SK-N-SH (cell line): Measurements from ENCODE around the gene MACIR.

Experiments
- FOXM1 ChIP-seq: IDR thresholded peaks from 2 replicates; pipeline ENCODE4 v1.4.0; 2012; ENCODE audit warnings: low read depth, mild to moderate bottlenecking
- GABPA ChIP-seq: IDR thresholded peaks from 2 replicates; pipeline ENCODE4 v1.4.0; 2012; ENCODE audit warnings: low read depth, mild to moderate bottlenecking
- GATA2 ChIP-seq: sonication (generic); formaldehyde crosslinking; IDR thresholded peaks from 2 replicates; pipeline ENCODE4 v1.5.0; 2020; ENCODE audit warnings: mild to moderate bottlenecking, missing genetic modification reagents
- IRF3 ChIP-seq: fragments of 150-350 bp; IDR thresholded peaks from 2 replicates; pipeline ENCODE4 v1.6.1; 2016; ENCODE audit warnings: mild to moderate bottlenecking, low read depth, low read length
- MAX ChIP-seq: IDR thresholded peaks from 2 replicates; pipeline ENCODE4 v1.4.0; 2012; ENCODE audit warnings: low read depth
- POLR2AphosphoS5 ChIP-seq: IDR thresholded peaks from 2 replicates; pipeline ENCODE4 v1.6.1; 2012; ENCODE audit warnings: low read depth, low read length

DNA sequence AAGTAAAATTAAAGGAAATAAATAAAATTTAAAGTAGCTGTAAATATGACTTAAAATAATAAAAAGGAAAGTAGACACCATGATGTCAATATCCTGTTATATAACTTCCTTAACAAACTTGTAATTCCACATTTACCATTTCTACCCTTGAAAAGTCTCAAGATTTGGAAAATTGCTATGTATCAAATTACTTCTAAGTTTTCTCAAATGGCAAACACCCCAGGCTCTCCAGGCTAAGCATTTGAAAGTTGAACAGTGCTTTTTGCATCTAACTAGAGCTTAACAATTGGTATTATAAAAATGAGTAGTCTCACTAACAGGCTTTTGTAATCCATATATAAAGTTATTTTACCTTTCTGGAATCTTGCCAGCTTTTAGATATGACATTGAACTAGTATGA, 41.5 kb upstream of the MACIR start:
- TF ChIP-seq GATA2 (CRISPR knock-in tag) (no peak), IRF3 (no peak), FOXM1 (no peak), MAX (no peak), GABPA (no peak), POLR2AphosphoS5 (no peak)
